ENCODE measurements around the gene CRTC1.
"Not testable (repeated sequence)": the region's sequence is repeated elsewhere in the genome, so short reads cannot be mapped to it uniquely, and the experiment has no call there.

The CRTC1 gene

GRCh38 chr19:18712981-18713380 lies 29.5 kb downstream of the CRTC1 start:
- Mint-ChIP-seq H3K4me1 (ENCODE audit: low read depth) (peaks cover 27% of the 10 kb centered on the region), H3K27ac (no peak overlapping the region), H3K36me3 (ENCODE audit: low read depth) (no peaks in the 10 kb centered on the region), H3K9me3 (no peaks in the 10 kb centered on the region), H3K27me3 (no peaks in the 10 kb centered on the region), H3K4me3 (no peak overlapping the region)
- DNase-seq: no peak

GRCh38 chr19:18713550-18714117 lies 30.2 kb downstream of the CRTC1 start:
- Mint-ChIP-seq H3K4me1 (ENCODE audit: low read depth) (peaks cover 27% of the 10 kb centered on the region), H3K27me3 (no peaks in the 10 kb centered on the region), H3K9me3 (no peaks in the 10 kb centered on the region), H3K27ac (no peak overlapping the region), H3K36me3 (ENCODE audit: low read depth) (no peaks in the 10 kb centered on the region), H3K4me3 (no peak overlapping the region)
- DNase-seq: no peak

GRCh38 chr19:18715416-18715815 lies 31.9 kb downstream of the CRTC1 start:
- Mint-ChIP-seq H3K27ac (no peak overlapping the region), H3K4me1 (ENCODE audit: low read depth) (peaks cover 25% of the 10 kb centered on the region), H3K4me3 (no peak overlapping the region), H3K9me3 (no peaks in the 10 kb centered on the region), H3K27me3 (no peaks in the 10 kb centered on the region), H3K36me3 (ENCODE audit: low read depth) (no peaks in the 10 kb centered on the region)
- DNase-seq: no peak

- peaks cover 2% of the 10 kb centered on the region for H3K36me3 Mint-ChIP-seq (ENCODE audit: low read depth)
- H3K27me3 Mint-ChIP-seq: no peaks in the 10 kb centered on the region
- no peak overlapping the region for H3K27ac Mint-ChIP-seq
- H3K4me1 Mint-ChIP-seq (ENCODE audit: low read depth): peaks cover 25% of the 10 kb centered on the region
- no peak overlapping the region for H3K4me3 Mint-ChIP-seq
- no peaks in the 10 kb centered on the region for H3K9me3 Mint-ChIP-seq
- DNase-seq: no peak
Measured at GRCh38 chr19:18716857-18717256, 33.4 kb downstream of the CRTC1 start.

- H3K36me3 Mint-ChIP-seq (ENCODE audit: low read depth): peaks cover 6% of the 10 kb centered on the region
- no peaks in the 10 kb centered on the region for H3K9me3 Mint-ChIP-seq
- peak overlapping the region; percentile 39 for H3K27ac Mint-ChIP-seq
- no peak overlapping the region for H3K4me3 Mint-ChIP-seq
- DNase-seq: no peak
- H3K4me1 Mint-ChIP-seq (ENCODE audit: low read depth): peaks cover 25% of the 10 kb centered on the region
- H3K27me3 Mint-ChIP-seq: no peaks in the 10 kb centered on the region
Measured at GRCh38 chr19:18717601-18718000, 34.1 kb downstream of the CRTC1 start.

- Mint-ChIP-seq H3K27ac (peak overlapping the region; percentile 39), H3K4me1 (ENCODE audit: low read depth) (peaks cover 23% of the 10 kb centered on the region), H3K36me3 (ENCODE audit: low read depth) (peaks cover 8% of the 10 kb centered on the region), H3K27me3 (no peaks in the 10 kb centered on the region), H3K4me3 (no peak overlapping the region), H3K9me3 (no peaks in the 10 kb centered on the region)
- DNase-seq: no peak
Measured at GRCh38 chr19:18718015-18718526, 34.6 kb downstream of the CRTC1 start.

- Mint-ChIP-seq H3K27me3 (no peaks in the 10 kb centered on the region), H3K4me3 (no peak overlapping the region)
- no peak for DNase-seq
Measured at GRCh38 chr19:18718846-18719458, 35.5 kb downstream of the CRTC1 start.

GRCh38 chr19:18719541-18719940 lies 36.1 kb downstream of the CRTC1 start:
- DNase-seq: no peak
- Mint-ChIP-seq H3K36me3 (ENCODE audit: low read depth) (peaks cover 8% of the 10 kb centered on the region), H3K27ac (no peak overlapping the region), H3K4me1 (ENCODE audit: low read depth) (peaks cover 29% of the 10 kb centered on the region), H3K27me3 (no peaks in the 10 kb centered on the region), H3K9me3 (no peaks in the 10 kb centered on the region), H3K4me3 (no peak overlapping the region)

More at GRCh38 chr19:18718846-18719458, 35.5 kb downstream of the CRTC1 start:
- H3K36me3 Mint-ChIP-seq (ENCODE audit: low read depth): peaks cover 8% of the 10 kb centered on the region
- peaks cover 26% of the 10 kb centered on the region for H3K4me1 Mint-ChIP-seq (ENCODE audit: low read depth)
- no peak overlapping the region for H3K27ac Mint-ChIP-seq
- no peaks in the 10 kb centered on the region for H3K9me3 Mint-ChIP-seq

GRCh38 chr19:18723871-18724377 lies 40.4 kb downstream of the CRTC1 start:
- Mint-ChIP-seq H3K9me3 (no peaks in the 10 kb centered on the region), H3K27ac (peak overlapping the region; percentile 67), H3K4me3 (no peak overlapping the region), H3K4me1 (ENCODE audit: low read depth) (peaks cover 12% of the 10 kb centered on the region), H3K27me3 (no peaks in the 10 kb centered on the region), H3K36me3 (ENCODE audit: low read depth) (peaks cover 8% of the 10 kb centered on the region)
- no peak for DNase-seq

GRCh38 chr19:18725841-18726770 lies 42.6 kb downstream of the CRTC1 start:
- DNase-seq: no peak

GRCh38 chr19:18726846-18727245 lies 43.4 kb downstream of the CRTC1 start:
- no peak for DNase-seq
- peaks cover 15% of the 10 kb centered on the region for H3K4me1 Mint-ChIP-seq (ENCODE audit: low read depth)
- H3K4me3 Mint-ChIP-seq: no peak overlapping the region
- H3K27me3 Mint-ChIP-seq: no peaks in the 10 kb centered on the region
- H3K9me3 Mint-ChIP-seq: no peaks in the 10 kb centered on the region
- H3K27ac Mint-ChIP-seq: no peak overlapping the region
- H3K36me3 Mint-ChIP-seq (ENCODE audit: low read depth): peaks cover 6% of the 10 kb centered on the region

More at GRCh38 chr19:18725841-18726770, 42.6 kb downstream of the CRTC1 start:
- Mint-ChIP-seq H3K9me3 (no peaks in the 10 kb centered on the region), H3K36me3 (ENCODE audit: low read depth) (peaks cover 6% of the 10 kb centered on the region), H3K27ac (no peak overlapping the region), H3K4me1 (ENCODE audit: low read depth) (peaks cover 12% of the 10 kb centered on the region), H3K27me3 (no peaks in the 10 kb centered on the region), H3K4me3 (no peak overlapping the region)

GRCh38 chr19:18727602-18728001 lies 44.1 kb downstream of the CRTC1 start:
- not testable (repeated sequence) for H3K9me3 Mint-ChIP-seq; H3K4me3 Mint-ChIP-seq; DNase-seq; H3K36me3 Mint-ChIP-seq (ENCODE audit: low read depth); H3K27me3 Mint-ChIP-seq; H3K27ac Mint-ChIP-seq
- H3K4me1 Mint-ChIP-seq (ENCODE audit: low read depth): peaks cover 15% of the 10 kb centered on the region

- H3K27ac Mint-ChIP-seq: no peak overlapping the region
- peaks cover 3% of the 10 kb centered on the region for H3K4me1 Mint-ChIP-seq (ENCODE audit: low read depth)
- no peak for DNase-seq
- no peaks in the 10 kb centered on the region for H3K9me3 Mint-ChIP-seq
- no peak overlapping the region for H3K4me3 Mint-ChIP-seq
- no peaks in the 10 kb centered on the region for H3K27me3 Mint-ChIP-seq
- no peaks in the 10 kb centered on the region for H3K36me3 Mint-ChIP-seq (ENCODE audit: low read depth)
Measured at GRCh38 chr19:18729933-18730530, 46.6 kb downstream of the CRTC1 start.

- no peaks in the 10 kb centered on the region for H3K36me3 Mint-ChIP-seq (ENCODE audit: low read depth)
- H3K4me3 Mint-ChIP-seq: no peak overlapping the region
- H3K9me3 Mint-ChIP-seq: no peaks in the 10 kb centered on the region
- peaks cover 3% of the 10 kb centered on the region for H3K4me1 Mint-ChIP-seq (ENCODE audit: low read depth)
- H3K27ac Mint-ChIP-seq: no peak overlapping the region
- H3K27me3 Mint-ChIP-seq: no peaks in the 10 kb centered on the region
- DNase-seq: no peak
Measured at GRCh38 chr19:18730885-18731513, 47.5 kb downstream of the CRTC1 start.
